ENCODE results near the gene GSTCD.

- TF ChIP-seq CTCF (tag by site-specific recombination; IDR thresholded peaks at IDR 0.05) = no peak
- no peak for TF ChIP-seq YY1 (tag by site-specific recombination; IDR thresholded peaks at IDR 0.05)
- TF ChIP-seq ZNF148 (tag by site-specific recombination; IDR thresholded peaks at IDR 0.05; ENCODE audit: borderline replicate concordance) = no peak
- no peak for TF ChIP-seq ZNF211 (tag by site-specific recombination; IDR thresholded peaks at IDR 0.05; ENCODE audit: low read depth)
- TF ChIP-seq ZNF366 (tag by site-specific recombination; conservative IDR thresholded peaks at IDR 0.05) = no peak
- no peak for TF ChIP-seq GLIS2 (tag by site-specific recombination; IDR thresholded peaks at IDR 0.05)
Measured at GRCh38 chr4:105755375-105755774, 46.8 kb downstream of the GSTCD start.
